Panc1 (cell line): Measurements from ENCODE around the gene MEF2D.

Experiments
- CTCF ChIP-seq: fragments of 450-650 bp; IDR thresholded peaks from 2 replicates; pipeline ENCODE4 v1.5.1; 2017; ENCODE audit warnings: mild to moderate bottlenecking
- POLR2AphosphoS5 ChIP-seq: IDR thresholded peaks from 2 replicates; pipeline ENCODE4 v1.6.1; 2012; ENCODE audit warnings: mild to moderate bottlenecking, low read depth, low read length, moderate library complexity
- TF ChIP-seq, protein P1 (sequence below), 2 experiments: IDR thresholded peaks; 2 replicates each; pipeline ENCODE4 v1.6.1; 2011 to 2012; ENCODE audit warnings: low read depth in 2 of 2, control low read depth in 1 of 2, low read length in 1 of 2, mild to moderate bottlenecking in 1 of 2, moderate library complexity in 1 of 2; ENCODE audit not compliant: insufficient read depth in 1 of 2

DNA sequence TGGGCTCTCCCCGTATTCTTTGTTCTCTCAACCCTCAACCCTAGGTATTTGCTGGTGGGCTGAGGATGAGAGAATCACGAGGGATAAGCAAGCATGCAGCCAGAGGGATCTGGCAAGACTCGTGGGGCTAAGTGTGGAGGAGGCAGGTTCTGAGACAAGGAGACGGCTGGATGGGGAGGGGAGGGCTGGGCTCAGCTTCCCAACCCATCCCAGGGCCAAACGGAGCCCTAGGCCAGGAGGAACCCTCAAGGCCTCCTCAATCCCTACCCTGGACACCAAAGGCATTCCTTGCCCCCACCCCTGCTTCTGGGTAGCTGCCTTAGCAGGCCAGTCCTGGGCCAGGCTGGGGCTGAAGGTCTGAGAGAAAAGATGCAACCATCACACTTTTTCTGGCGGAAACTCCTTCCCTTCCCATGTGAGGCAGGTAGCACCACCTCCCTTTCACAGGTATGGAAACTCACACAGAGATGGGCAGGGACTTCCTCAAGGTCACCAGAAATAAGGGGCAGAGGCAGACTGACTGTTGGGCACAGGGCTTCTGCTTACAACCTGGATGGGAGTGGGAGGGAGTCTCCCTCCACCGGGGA lies 6.2 kb downstream of the MEF2D start:
- TF ChIP-seq CTCF: no peak
- no peak for TF ChIP-seq POLR2AphosphoS5
- TF ChIP-seq, protein P1, sequence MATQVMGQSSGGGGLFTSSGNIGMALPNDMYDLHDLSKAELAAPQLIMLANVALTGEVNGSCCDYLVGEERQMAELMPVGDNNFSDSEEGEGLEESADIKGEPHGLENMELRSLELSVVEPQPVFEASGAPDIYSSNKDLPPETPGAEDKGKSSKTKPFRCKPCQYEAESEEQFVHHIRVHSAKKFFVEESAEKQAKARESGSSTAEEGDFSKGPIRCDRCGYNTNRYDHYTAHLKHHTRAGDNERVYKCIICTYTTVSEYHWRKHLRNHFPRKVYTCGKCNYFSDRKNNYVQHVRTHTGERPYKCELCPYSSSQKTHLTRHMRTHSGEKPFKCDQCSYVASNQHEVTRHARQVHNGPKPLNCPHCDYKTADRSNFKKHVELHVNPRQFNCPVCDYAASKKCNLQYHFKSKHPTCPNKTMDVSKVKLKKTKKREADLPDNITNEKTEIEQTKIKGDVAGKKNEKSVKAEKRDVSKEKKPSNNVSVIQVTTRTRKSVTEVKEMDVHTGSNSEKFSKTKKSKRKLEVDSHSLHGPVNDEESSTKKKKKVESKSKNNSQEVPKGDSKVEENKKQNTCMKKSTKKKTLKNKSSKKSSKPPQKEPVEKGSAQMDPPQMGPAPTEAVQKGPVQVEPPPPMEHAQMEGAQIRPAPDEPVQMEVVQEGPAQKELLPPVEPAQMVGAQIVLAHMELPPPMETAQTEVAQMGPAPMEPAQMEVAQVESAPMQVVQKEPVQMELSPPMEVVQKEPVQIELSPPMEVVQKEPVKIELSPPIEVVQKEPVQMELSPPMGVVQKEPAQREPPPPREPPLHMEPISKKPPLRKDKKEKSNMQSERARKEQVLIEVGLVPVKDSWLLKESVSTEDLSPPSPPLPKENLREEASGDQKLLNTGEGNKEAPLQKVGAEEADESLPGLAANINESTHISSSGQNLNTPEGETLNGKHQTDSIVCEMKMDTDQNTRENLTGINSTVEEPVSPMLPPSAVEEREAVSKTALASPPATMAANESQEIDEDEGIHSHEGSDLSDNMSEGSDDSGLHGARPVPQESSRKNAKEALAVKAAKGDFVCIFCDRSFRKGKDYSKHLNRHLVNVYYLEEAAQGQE (IDR thresholded peaks at IDR 0.05; ENCODE audit: insufficient read depth in 1 of 2, low read depth in 2 of 2, low read length in 1 of 2): no peak
